Neural crest cell (in vitro differentiated cells): Measurements from ENCODE around the gene DEPDC4. TPM values are rescaled to one million over a fixed set of nuclear protein-coding genes. Genes with fewer than 3 reads are reported as not detected.

Experiments
- DNase-seq: peaks from one replicate; pipeline ENCODE4 v3.0.0; 2021; ENCODE audit warnings: low read depth, mixed read lengths, low spot score
- H3K27ac Mint-ChIP-seq: one replicate; pipeline ENCODE4 v1.8.0; 2021; ENCODE audit warnings: mild to moderate bottlenecking, mixed read lengths; ENCODE audit not compliant: unreplicated experiment
- H3K27me3 Mint-ChIP-seq: 2 replicates; pipeline ENCODE4 v1.8.0; 2021; ENCODE audit warnings: low read depth, mild to moderate bottlenecking, mixed read lengths
- H3K36me3 Mint-ChIP-seq: 2 replicates; pipeline ENCODE4 v1.8.0; 2021; ENCODE audit warnings: low read depth, mild to moderate bottlenecking, mixed read lengths
- H3K4me1 Mint-ChIP-seq: 2 replicates; pipeline ENCODE4 v1.8.0; 2021; ENCODE audit warnings: mixed read lengths
- H3K4me3 Mint-ChIP-seq: one replicate; pipeline ENCODE4 v1.8.0; 2021; ENCODE audit warnings: mild to moderate bottlenecking, mixed read lengths
- H3K9me3 Mint-ChIP-seq: 2 replicates; pipeline ENCODE4 v1.8.0; 2021; ENCODE audit warnings: mixed read lengths
- total RNA-seq: library from RNA; stranded (reverse); gene quantifications from 2 replicates; pipeline ENCODE4 v1.2.1, GENCODE V29; 2021
- TF ChIP-seq, protein P1 (sequence below): fragments of 200-600 bp; sonication (generic); conservative IDR thresholded peaks from 2 replicates; pipeline ENCODE4 v1.5.0; 2021; ENCODE audit warnings: antibody characterized with exemption, mild to moderate bottlenecking

Gene DEPDC4
- total RNA-seq, 1 donor from 2014 or later: 4.1 TPM

DNA sequence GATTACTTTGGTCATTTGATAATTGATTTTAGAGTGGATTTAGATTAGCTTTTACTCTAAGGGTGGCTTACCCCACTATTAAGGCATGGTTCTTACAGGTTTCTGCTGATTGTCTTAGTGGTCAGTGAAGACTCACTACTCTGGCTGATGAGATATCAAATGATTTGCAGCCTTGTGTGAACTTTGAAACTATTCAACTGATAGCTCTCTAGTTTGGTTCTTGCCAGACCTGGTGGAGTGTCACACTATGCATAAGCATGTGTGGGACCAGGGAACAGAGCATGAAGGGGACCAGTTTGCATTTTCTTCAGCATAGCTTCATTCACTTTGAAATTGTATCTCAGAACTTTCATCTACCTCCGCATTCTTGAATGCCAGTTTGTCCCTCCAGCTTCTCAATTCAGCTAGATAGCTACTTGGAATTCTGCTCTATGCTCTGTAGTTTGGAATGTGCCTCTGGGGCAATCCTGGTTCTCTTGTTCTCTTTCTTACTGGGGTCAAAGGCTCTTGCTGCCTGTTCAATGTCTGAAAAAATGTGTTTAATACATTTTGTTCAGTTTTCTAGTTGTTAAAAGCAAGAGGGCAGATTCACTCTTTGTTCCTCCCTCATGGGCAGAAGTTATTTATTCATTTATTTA is 12.8 kb upstream of the DEPDC4 start:
- TF ChIP-seq, protein P1, sequence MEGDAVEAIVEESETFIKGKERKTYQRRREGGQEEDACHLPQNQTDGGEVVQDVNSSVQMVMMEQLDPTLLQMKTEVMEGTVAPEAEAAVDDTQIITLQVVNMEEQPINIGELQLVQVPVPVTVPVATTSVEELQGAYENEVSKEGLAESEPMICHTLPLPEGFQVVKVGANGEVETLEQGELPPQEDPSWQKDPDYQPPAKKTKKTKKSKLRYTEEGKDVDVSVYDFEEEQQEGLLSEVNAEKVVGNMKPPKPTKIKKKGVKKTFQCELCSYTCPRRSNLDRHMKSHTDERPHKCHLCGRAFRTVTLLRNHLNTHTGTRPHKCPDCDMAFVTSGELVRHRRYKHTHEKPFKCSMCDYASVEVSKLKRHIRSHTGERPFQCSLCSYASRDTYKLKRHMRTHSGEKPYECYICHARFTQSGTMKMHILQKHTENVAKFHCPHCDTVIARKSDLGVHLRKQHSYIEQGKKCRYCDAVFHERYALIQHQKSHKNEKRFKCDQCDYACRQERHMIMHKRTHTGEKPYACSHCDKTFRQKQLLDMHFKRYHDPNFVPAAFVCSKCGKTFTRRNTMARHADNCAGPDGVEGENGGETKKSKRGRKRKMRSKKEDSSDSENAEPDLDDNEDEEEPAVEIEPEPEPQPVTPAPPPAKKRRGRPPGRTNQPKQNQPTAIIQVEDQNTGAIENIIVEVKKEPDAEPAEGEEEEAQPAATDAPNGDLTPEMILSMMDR: no peak
- peak; percentile 8 for DNase-seq
- no peaks in the 10 kb centered on the region for H3K27me3 Mint-ChIP-seq
- H3K27ac Mint-ChIP-seq: peak overlapping the region; percentile 7
- H3K4me1 Mint-ChIP-seq: peaks cover 22% of the 10 kb centered on the region
- no peaks in the 10 kb centered on the region for H3K9me3 Mint-ChIP-seq
- H3K36me3 Mint-ChIP-seq: peaks cover 9% of the 10 kb centered on the region
- H3K4me3 Mint-ChIP-seq: peak overlapping the region; percentile 13

DNA sequence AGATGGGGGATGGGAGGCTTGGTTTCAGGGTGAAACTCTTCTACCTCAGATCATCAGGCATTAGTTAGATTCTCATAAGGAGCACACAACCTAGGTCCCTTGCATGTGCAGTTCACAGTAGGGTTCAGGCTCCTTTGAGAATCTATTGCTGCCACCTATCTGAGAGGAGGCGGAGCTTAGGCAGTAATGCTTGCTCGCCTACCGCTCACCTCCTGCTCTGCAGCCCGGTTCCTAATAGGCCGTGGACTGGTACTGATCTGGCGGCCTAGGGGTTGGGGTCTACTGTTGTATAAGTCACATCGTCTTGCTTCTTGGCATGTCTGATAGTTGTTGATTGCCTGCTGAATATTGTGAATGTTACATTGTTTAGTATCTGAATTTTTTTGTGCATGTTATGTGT is 12.3 kb upstream of the DEPDC4 start:
- no peak for DNase-seq
- Mint-ChIP-seq H3K27ac (no peak overlapping the region), H3K36me3 (peaks cover 12% of the 10 kb centered on the region), H3K4me1 (peaks cover 22% of the 10 kb centered on the region), H3K27me3 (no peaks in the 10 kb centered on the region), H3K4me3 (no peak overlapping the region), H3K9me3 (no peaks in the 10 kb centered on the region)
- TF ChIP-seq, protein P1: no peak

DNA sequence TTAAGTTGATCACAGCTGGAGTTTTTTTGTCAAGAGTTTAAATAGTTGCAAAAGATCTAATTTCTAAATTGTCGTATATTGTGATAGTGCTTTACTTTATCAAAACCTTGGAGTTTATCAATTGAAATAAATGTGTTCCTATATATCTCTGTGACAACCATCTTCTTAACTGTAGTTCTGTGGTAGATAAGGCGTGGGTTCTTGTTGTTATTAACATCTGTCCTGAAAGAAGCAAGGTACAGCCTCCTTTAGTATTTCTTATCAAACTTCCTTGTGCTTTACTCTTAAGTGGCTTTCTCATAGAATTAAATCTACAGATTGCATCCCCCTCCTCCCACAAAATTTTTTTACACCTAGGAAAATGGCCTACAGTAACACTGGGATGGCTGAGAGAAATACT is 7.4 kb upstream of the DEPDC4 start:
- Mint-ChIP-seq H3K9me3 (no peaks in the 10 kb centered on the region), H3K36me3 (peaks cover 12% of the 10 kb centered on the region), H3K27me3 (no peaks in the 10 kb centered on the region), H3K4me1 (peaks cover 18% of the 10 kb centered on the region), H3K4me3 (no peak overlapping the region), H3K27ac (no peak overlapping the region)
- TF ChIP-seq, protein P1: no peak
- no peak for DNase-seq

DNA sequence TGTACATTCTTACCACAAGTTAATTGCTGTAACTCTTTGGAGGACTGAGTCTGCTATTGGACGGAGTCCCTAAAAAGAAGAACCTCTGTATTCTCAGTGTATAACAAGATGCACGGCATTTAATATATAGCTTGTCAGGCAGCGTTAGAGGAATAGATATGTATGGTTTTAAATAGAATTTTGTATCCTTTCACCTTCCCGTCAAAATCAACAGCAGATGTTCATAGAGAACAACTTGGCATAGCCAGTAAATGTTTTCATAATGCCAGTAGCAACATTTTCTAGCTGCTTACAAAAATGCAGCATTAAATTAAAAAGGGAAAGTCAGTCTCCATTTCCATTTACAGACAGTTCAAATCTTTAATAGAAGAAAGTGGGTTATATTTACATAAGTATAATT is 6.9 kb upstream of the DEPDC4 start:
- Mint-ChIP-seq H3K4me1 (peaks cover 18% of the 10 kb centered on the region), H3K4me3 (no peak overlapping the region), H3K36me3 (peaks cover 10% of the 10 kb centered on the region), H3K27ac (no peak overlapping the region), H3K9me3 (no peaks in the 10 kb centered on the region), H3K27me3 (no peaks in the 10 kb centered on the region)
- no peak for DNase-seq
- TF ChIP-seq, protein P1: no peak

DNA sequence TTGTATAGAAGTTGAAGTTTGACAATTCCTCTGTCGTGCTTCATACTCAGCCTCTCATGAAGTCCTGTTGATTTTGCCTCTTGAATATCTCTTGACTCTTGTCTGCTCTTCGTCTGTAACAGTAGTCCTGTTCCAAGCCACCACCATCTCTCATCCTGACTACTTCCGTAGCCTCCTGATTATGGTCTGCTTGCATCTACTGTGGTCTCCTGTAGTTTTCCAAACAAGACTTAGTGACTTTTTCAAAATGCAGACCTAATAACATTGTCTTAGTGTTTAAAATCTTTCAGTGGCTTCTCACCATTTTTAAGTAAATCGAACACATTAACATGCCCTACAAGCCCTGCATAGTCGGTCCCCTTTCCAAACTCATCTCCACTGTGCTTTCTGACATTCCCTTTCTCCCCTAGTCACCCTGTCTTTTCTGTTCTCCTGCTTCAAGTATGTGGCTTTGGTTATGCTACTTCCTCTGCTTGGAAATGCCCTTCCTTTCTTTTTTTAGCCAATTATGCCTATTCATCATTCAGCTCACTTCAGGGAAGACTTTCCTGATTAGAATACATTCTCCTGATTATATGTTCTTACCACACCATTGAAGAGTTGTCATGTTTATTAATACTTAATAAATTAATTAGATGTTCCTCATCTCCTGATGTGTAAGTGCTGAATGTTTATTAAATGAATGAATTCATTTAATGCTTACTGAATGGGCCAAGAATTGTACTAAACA is 2.1 kb upstream of the DEPDC4 start:
- TF ChIP-seq, protein P1: no peak
- H3K27ac Mint-ChIP-seq: peak overlapping the region; percentile 10
- H3K4me1 Mint-ChIP-seq: peaks cover 34% of the 10 kb centered on the region
- H3K4me3 Mint-ChIP-seq: peak overlapping the region; percentile 99
- no peaks in the 10 kb centered on the region for H3K36me3 Mint-ChIP-seq
- DNase-seq: no peak
- H3K9me3 Mint-ChIP-seq: no peaks in the 10 kb centered on the region
- no peaks in the 10 kb centered on the region for H3K27me3 Mint-ChIP-seq
